NCI-H2227 (cell line): ENCODE measurements around the gene KRT12.

ENCODE experiments used
- DNase-seq: peaks from one replicate; lab custom pipeline; 2025; ENCODE audit not compliant: unreplicated experiment; lab: John Stamatoyannopoulos, UW

The KRT12 gene

DNA sequence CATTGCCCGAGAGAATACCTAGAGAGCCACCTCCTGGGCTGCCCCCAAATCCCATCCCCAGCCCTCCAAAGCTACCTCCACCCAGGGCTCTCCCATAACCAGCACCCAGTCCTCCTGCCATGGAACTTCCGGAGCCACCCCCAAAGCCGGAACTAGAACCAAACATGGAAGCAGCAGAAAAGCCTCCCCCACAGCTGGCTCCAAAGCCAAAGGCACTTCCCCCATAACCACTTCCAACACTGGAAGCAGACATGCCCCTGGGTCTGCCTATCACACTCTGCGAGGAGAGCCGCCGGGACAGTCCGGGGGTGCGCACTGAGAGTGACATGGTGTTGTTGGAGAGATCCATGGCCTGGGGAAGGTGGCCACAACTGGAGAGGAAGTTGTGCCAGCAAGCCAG lies at the start of gene KRT12:
Gene KRT12, minus strand, starts transcription at position 386 of the 400 bp plus-strand sequence. Its CDS starts 37 bp downstream, at position 349.
- DNase-seq, result no peak

DNA sequence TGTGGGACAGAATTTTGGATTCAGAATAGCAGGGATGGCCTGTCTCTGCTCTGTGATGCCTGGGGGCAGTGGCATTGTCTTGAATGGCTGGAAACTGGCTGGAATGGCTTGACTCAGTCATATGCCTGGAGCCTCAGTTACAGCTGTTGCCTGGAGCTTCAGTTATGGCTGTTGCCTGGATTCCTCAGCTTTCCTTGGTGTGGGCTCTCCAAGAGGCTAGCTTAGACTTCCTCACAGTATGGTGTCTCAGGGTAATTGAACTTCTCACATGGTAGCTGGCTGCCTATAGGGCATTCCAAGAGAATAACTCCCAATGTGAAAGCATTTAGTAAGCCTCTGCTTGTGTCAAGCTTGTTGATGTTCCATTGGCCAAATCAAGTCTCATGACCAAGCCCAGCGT lies 49.3 kb upstream of the KRT12 start:
- no peak for DNase-seq

DNA sequence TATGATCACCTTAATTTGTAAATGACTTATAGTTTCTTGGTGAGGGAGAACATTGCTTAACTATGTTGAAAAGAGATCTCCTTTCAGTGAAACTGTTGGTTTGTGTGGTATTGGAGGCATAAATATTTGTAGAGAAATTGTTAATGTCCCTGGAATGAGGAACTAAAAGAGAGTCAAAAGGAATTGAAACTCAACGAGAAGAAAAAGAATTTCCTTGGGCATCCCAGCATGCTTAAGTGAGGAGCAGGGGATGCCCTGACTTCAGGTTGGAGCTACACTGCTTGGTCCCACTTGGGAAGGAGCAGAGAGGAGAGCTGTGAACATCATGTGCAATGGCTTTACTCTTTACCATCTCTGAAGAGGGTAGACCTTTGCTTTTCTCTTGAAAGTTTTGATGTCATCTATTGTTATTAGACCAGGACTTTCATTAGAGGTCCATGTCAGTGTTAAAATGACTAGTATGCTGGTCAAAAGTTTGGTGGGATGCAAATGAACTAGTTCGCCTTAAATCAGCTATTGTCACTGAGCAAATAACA lies 48.8 kb upstream of the KRT12 start:
- no peak for DNase-seq

GRCh38 chr17:40915199-40915661 lies 48.2 kb upstream of the KRT12 start:
- DNase-seq, result no peak

DNA sequence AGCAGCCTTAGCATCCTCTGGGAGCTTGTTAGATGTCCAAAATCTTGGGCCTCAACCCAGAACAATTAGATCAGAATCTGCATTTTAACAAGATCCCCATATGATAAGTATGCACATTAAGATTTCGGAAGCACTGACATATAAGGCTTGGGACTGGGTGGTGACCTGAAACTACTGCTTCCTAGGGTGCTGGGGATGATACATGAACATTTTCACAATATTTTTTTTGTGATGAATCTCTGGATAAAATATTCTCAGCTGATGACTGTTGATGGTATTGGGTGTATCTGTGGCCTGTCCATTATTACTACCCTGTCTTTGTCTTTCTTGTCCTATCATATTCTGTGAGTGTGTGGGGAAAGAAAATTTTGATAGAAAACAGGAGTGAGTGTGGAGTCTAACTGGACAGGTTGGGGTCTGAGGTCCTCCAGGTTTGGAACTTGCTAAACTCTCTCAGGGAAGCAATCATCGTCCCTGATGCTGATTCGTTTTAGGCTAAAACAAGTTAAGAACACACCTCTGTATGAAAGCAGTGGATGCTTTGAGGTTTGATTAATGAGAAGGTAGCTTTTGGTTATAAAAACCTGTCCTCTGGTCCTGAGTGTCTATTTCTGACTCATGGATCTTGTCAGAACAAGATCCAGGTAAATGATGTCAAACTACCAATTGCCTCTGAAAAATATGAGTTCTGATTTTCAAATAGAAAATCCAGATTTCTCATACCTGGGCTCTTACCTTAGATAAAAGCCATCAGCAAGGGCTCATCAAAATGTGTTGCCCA lies 47.2 kb upstream of the KRT12 start:
- DNase-seq, result no peak

GRCh38 chr17:40912486-40913210 lies 45.6 kb upstream of the KRT12 start:
- DNase-seq, result no peak

GRCh38 chr17:40910441-40910841 lies 43.4 kb upstream of the KRT12 start:
- DNase-seq, result no peak

DNA sequence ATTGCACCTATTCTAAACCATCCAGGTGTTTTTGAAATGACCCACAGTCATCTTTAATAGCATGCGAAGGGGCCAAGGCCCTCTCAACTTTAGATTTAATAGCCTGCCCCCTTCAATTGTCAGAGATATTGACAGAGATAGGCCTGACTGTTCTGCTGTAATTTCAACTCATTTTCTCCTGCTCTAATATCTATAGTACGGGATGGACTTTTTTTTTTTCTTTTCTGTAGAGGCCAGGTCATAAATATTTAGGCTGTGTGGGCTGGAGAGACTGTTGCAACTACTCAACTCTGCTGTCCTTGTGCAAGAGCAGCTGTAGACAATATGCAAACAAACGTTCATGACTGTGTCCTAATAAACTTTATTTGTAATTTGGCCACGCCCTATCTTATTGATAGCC lies 42.7 kb upstream of the KRT12 start:
- DNase-seq, result no peak

DNA sequence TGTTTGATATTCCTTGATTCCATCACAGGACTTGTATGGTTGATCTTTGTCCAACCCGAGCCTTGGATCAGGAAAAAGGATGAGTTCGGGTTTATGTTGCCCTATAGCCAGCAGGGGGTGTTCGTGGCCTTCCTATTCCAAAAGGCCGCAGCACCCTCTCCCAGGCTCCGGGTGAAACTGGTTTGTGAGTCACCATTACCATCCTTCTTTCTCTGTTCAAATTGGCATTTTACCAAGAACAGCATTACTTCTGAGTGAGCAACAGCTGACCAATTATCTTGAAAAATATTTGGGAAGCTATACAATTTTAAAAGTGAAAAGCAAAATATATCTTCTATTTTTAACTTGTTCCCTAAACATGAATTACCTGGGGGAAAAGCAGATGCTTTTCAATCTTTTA lies 42.3 kb upstream of the KRT12 start:
- DNase-seq, result peak; percentile 84

GRCh38 chr17:40906613-40907012 lies 39.6 kb upstream of the KRT12 start:
- no peak for DNase-seq

DNA sequence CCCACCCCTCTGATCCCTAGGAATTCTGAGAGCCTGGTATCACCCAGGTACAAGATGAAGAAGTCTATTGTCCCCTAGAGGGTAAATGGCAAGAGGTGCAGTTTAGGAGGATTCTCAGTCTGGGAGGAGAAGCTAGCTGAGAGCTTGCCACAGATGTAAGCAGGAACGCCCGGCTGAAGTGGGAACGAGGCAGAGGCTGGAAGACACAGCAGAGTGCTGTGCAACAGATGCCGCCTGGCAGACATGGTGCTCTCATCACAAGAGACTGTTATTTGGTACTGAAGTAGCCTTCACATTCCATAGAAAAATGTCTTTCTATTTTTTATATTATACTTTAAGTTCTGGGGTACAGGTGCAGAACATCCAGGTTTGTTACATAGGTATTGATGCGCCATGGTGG lies 38.3 kb upstream of the KRT12 start:
- no peak for DNase-seq

- DNase-seq, result no peak
These were observed 36.3 kb upstream of the KRT12 start for GRCh38 chr17:40903129-40903847.

- no peak for DNase-seq
These were observed 35.5 kb upstream of the KRT12 start for GRCh38 chr17:40902498-40902897.

DNA sequence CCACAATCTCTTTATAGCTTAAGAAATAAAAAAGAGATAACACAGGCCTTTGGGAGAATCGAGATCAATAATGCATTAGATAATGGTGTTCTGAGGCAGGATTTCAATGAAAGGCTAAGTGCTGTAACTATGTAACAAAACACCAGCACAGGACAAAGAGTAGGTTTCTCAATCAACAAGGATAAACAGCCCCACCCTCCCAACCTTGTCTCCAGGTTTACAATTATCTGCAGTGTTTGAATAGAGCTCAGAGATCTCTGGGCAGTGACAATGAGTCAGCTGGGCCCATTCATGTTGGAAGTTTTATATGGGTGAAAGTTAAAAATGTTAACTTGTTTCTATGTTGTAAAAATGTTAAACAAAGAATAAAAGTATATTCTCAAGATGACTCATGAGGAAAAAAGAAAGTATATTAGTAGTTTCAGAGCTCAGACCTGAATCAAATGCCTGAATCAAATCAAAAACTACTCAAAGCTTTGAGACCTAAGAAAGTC lies 35.0 kb upstream of the KRT12 start:
- DNase-seq, result no peak

DNA sequence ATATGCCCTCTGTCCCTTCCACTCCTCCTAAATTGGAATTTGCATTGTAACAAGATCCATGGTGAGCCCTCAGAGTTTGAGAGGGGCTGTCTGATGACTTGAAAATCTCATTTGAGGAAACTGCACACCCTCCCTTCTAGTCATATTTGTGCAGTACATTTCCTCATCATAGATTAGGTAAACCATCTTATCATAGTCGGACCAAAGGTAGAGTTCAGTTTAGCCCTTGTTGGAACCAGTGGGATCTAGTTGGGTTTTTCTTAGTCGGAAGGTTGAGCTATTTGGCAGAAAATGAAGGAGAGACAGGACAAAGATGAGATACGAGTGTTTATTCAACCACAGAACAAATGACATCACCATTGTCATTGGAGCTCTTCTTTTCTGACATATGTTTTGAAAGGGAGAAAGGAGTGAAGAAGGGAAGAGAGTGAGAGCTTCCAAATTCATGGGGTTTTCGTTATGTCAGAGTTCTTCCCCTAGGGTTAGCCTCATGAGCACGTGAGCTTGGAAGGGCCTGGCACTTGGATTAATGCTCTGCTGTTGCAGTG lies 33.9 kb upstream of the KRT12 start:
- DNase-seq, result no peak

DNA sequence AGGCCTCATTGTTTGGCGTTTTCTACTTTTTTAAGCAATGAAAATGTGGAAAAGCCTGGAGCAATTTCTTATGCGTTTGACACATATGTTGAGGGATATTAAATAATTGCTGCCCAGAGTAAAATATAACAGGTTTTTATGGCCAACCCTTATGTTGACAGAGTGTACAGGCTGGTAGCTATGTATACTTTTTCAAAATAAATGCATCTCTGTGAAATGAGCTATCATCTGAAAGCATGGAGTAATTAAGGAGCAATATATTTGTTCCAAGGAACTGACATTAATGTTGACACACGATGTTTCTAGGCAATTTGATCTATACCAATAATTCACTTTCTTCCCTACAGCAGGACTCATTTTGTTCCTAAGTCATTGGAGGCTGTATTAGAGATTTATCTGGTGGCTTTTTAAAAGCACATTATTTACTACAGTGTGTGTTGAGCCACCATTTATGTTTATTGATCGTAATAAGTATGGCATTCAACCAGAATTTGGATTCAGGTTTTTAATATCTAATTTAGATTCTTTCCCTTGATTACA lies 30.0 kb upstream of the KRT12 start:
- no peak for DNase-seq

DNA sequence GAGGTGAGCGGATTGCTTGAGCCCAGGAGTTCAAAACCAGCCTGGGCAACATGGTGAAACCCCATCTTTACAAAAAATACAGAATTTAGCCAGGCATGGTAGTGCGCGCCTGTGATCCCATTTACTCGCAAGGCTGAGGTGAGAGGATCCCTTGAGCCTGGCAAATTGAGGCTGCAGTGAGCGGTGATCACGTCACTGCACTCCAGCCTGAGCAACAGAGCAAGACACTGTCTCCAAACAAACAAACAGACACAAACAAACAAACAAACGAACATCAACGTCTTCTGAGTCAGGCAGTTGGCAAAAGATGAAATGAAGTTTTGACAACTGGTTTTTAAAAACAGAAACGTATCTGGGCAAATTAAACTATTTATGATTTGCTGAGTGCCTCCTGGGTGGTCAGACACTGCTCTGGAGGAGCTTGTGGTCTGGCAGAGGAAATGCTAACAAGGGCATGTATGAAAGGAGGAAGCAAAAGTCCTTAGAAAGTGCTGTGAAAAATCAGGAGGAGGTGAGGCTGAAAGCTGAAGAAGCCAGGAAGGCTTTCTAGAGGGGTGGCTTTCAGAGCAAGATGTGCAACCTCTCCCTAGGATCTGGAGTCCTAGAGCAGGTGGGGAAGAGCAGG lies 28.2 kb upstream of the KRT12 start:
- DNase-seq, result no peak

- DNase-seq, result no peak
These were observed 21.2 kb upstream of the KRT12 start for GRCh38 chr17:40888196-40888720.

DNA sequence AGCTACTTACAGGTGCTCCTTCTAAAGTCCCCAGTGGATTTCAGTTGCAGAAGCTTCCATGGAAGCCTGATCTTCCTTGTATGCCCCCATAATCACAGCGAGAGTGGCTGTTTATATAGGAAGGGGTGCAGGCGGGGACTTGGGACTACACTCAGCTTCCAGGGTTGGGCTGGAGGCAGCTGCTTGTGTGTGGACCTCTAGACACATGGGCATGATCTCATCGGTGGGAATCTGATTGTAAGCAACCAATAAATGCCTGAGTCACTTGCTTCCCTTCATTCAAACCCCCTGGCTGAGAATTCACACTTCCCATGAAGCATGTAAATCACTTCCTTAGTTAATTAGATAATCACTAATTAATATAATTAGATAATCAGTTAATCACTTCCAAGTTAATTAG lies 19.1 kb upstream of the KRT12 start:
- no peak for DNase-seq
